SK-N-SH (cell line): ENCODE data around the gene CHCHD1. TPM values are rescaled to one million over a fixed set of nuclear protein-coding genes. Genes with fewer than 3 reads are reported as not detected.

ENCODE experiments used
- CTCF ChIA-PET: fragments of 300-600, 350-600 bp; formaldehyde crosslinking; extraction: SDS; loops from one replicate; lab custom pipeline; 2021; lab: Yijun Ruan, JAX
- POLR2A ChIA-PET: fragments of 350-600 bp; sonication (Branson Sonifier 250); formaldehyde crosslinking; extraction: SDS; loops from one replicate; lab custom pipeline; 2020; ENCODE audit warnings: antibody characterized with exemption, inconsistent platforms; lab: Yijun Ruan, JAX
- DNase-seq: peaks from one replicate; pipeline ENCODE4 v3.0.0; 2012
- H2AFZ ChIP-seq: fragments of 200-600 bp; sonication (generic); 2 replicates; pipeline ENCODE4 v1.8.1; 2016; ENCODE audit warnings: antibody characterized with exemption, mild to moderate bottlenecking, low read depth
- H3F3A ChIP-seq: fragments of 200-600 bp; sonication (generic); replicated peaks from 2 replicates; pipeline ENCODE3; 2016; ENCODE audit warnings: antibody characterized with exemption, mild to moderate bottlenecking; ENCODE audit not compliant: insufficient read depth
- H3K27ac ChIP-seq, 2 experiments: fragments of 200-500 bp in 1 of 2; fragments of 200-600 bp in 1 of 2; sonication (Bioruptor generic) in 1 of 2; sonication (generic), shearing (Covaris generic) in 1 of 2; 2 replicates each; pipeline versions ENCODE4 v1.5.1 to v1.6.1; 2014 to 2016; ENCODE audit warnings: low read depth in 2 of 2, inconsistent platforms in 1 of 2, low read length in 1 of 2, mild to moderate bottlenecking in 1 of 2, mixed read lengths in 1 of 2
- H3K27me3 ChIP-seq: fragments of 200-600 bp; sonication (generic), shearing (Covaris generic); 2 replicates; pipeline ENCODE4 v1.6.1; 2016; ENCODE audit warnings: mixed run types; ENCODE audit not compliant: insufficient read depth
- H3K36me3 ChIP-seq, 2 experiments: fragments of 200-500 bp in 1 of 2; fragments of 200-600 bp in 1 of 2; sonication (Bioruptor generic) in 1 of 2; sonication (generic) in 1 of 2; replicated peaks in 1 of 2; 2 replicates each; pipeline versions ENCODE3 to v1.5.1; 2014 to 2016; ENCODE audit warnings: low read length in 1 of 2, mild to moderate bottlenecking in 1 of 2; ENCODE audit not compliant: insufficient read depth in 2 of 2, control insufficient read depth in 1 of 2
- H3K4me1 ChIP-seq, 2 experiments: fragments of 200-500 bp in 1 of 2; fragments of 200-600 bp in 1 of 2; sonication (Bioruptor generic) in 1 of 2; sonication (generic), shearing (Covaris generic) in 1 of 2; 2 replicates each; pipeline versions ENCODE4 v1.5.1 to v1.6.1; 2014 to 2016; ENCODE audit warnings: low read depth in 1 of 2, low read length in 1 of 2, mixed run types in 1 of 2; ENCODE audit not compliant: insufficient read depth in 2 of 2, control insufficient read depth in 1 of 2
- H3K4me2 ChIP-seq: fragments of 200-600 bp; sonication (generic), shearing (Covaris generic); 2 replicates; pipeline ENCODE4 v1.6.1; 2017; ENCODE audit warnings: mixed run types
- H3K4me3 ChIP-seq, 2 experiments: fragments of 200-500 bp in 1 of 2; fragments of 200-600 bp in 1 of 2; sonication (Bioruptor generic) in 1 of 2; sonication (generic), shearing (Covaris generic) in 1 of 2; 2 replicates each; pipeline versions ENCODE4 v1.5.1 to v1.8.1; 2014 to 2016; ENCODE audit warnings: low read depth in 2 of 2, inconsistent platforms in 1 of 2, low read length in 1 of 2, mild to moderate bottlenecking in 1 of 2, mixed read lengths in 1 of 2, moderate library complexity in 1 of 2
- H3K79me2 ChIP-seq: fragments of 200-600 bp; sonication (generic); 2 replicates; pipeline ENCODE4 v1.8.1; 2017; ENCODE audit warnings: mild to moderate bottlenecking; ENCODE audit not compliant: insufficient read depth
- H3K9ac ChIP-seq: fragments of 200-600 bp; sonication (generic); 2 replicates; pipeline ENCODE4 v1.6.1; 2017; ENCODE audit warnings: mixed run types
- H3K9me2 ChIP-seq: fragments of 200-600 bp; sonication (generic); 2 replicates; pipeline ENCODE4 v1.6.1; 2017; ENCODE audit warnings: mixed run types
- H3K9me3 ChIP-seq: fragments of 200-600 bp; sonication (generic); 2 replicates; pipeline ENCODE4 v1.6.1; 2017; ENCODE audit warnings: mixed run types, mild to moderate bottlenecking, moderate library complexity
- H4K20me1 ChIP-seq: fragments of 200-600 bp; sonication (generic); 2 replicates; pipeline ENCODE4 v1.6.1; 2017; ENCODE audit warnings: mild to moderate bottlenecking, mixed run types; ENCODE audit not compliant: insufficient read depth
- CHD2 ChIP-seq: fragments of 150-350 bp; IDR thresholded peaks from 2 replicates; pipeline ENCODE4 v1.6.1; 2018; ENCODE audit warnings: low read length; ENCODE audit not compliant: partially characterized antibody
- EP300 ChIP-seq, 2 experiments: IDR thresholded peaks; 2 replicates each; pipeline versions ENCODE4 v1.4.0 to v1.6.1; 2012; ENCODE audit warnings: borderline replicate concordance in 1 of 2, low read depth in 1 of 2, low read length in 1 of 2
- EZH2phosphoT487 ChIP-seq: fragments of 200-600 bp; sonication (generic); IDR thresholded peaks from 2 replicates; pipeline ENCODE4 v1.6.1; 2017; ENCODE audit warnings: low read depth, mixed run types, mild to moderate bottlenecking, antibody characterized with exemption, moderate library complexity, borderline replicate concordance
- FOXJ3 ChIP-seq: sonication (generic); formaldehyde crosslinking; IDR thresholded peaks from 2 replicates; pipeline ENCODE4 v1.5.1; 2020; ENCODE audit warnings: mild to moderate bottlenecking, missing genetic modification reagents
- FOXM1 ChIP-seq: IDR thresholded peaks from 2 replicates; pipeline ENCODE4 v1.4.0; 2012; ENCODE audit warnings: low read depth, mild to moderate bottlenecking
- JUND ChIP-seq: IDR thresholded peaks from 2 replicates; pipeline ENCODE4 v1.4.0; 2012
- MEF2A ChIP-seq: IDR thresholded peaks from 2 replicates; pipeline ENCODE4 v1.4.0; 2012; ENCODE audit warnings: low read depth, borderline replicate concordance
- MXI1 ChIP-seq: IDR thresholded peaks from 2 replicates; pipeline ENCODE4 v1.6.1; 2012; ENCODE audit warnings: mild to moderate bottlenecking, low read depth, low read length, improper control_type of control experiment
- NRF1 ChIP-seq: IDR thresholded peaks from 2 replicates; pipeline ENCODE4 v1.6.1; 2012; ENCODE audit warnings: low read depth, mild to moderate bottlenecking, low read length
- POLR2AphosphoS5 ChIP-seq: IDR thresholded peaks from 2 replicates; pipeline ENCODE4 v1.6.1; 2012; ENCODE audit warnings: low read depth, low read length
- RAD21 ChIP-seq: IDR thresholded peaks from 2 replicates; pipeline ENCODE4 v1.6.1; 2012; ENCODE audit warnings: mild to moderate bottlenecking, low read length
- RCOR1 ChIP-seq: fragments of 150-350 bp; IDR thresholded peaks from 2 replicates; pipeline ENCODE4 v1.6.1; 2017; ENCODE audit warnings: antibody characterized with exemption, low read length
- RXRA ChIP-seq: IDR thresholded peaks from 2 replicates; pipeline ENCODE4 v1.4.0; 2012; ENCODE audit warnings: low read depth, mild to moderate bottlenecking, borderline replicate concordance
- SIN3A ChIP-seq: IDR thresholded peaks from 2 replicates; pipeline ENCODE4 v1.6.1; 2012; ENCODE audit warnings: low read depth, mild to moderate bottlenecking, low read length, moderate library complexity, borderline replicate concordance
- SMC3 ChIP-seq: IDR thresholded peaks from 2 replicates; pipeline ENCODE4 v1.6.1; 2012; ENCODE audit warnings: low read depth, low read length, improper control_type of control experiment
- TCF12 ChIP-seq: IDR thresholded peaks from 2 replicates; pipeline ENCODE4 v1.4.0; 2012
- TEAD4 ChIP-seq: IDR thresholded peaks from 2 replicates; pipeline ENCODE4 v1.4.0; 2012; ENCODE audit warnings: mild to moderate bottlenecking, borderline replicate concordance; ENCODE audit not compliant: insufficient read depth
- YY1 ChIP-seq: IDR thresholded peaks from 2 replicates; pipeline ENCODE4 v1.4.0; 2012; ENCODE audit warnings: low read depth, mild to moderate bottlenecking
- WGBS: methylation state at CpG from one replicate; pipeline ENCODE4 v1.1.6; 2017; ENCODE audit warnings: low lambda C conversion rate; 5-methylcytosine and 5-hydroxymethylcytosine counted together
- polyA plus RNA-seq, 3 experiments: library from polyadenylated mRNA; depleted of rRNA; stranded (reverse); fragments of >200 nt; gene quantifications; 2 replicates each; pipeline ENCODE4 v1.2.3, GENCODE V29; 2012
- TF ChIP-seq, protein P1 (sequence below): fragments of 150-350 bp; IDR thresholded peaks from 2 replicates; pipeline ENCODE4 v1.6.1; 2016; ENCODE audit warnings: mild to moderate bottlenecking, low read depth, low read length
- TF ChIP-seq, protein P2 (sequence below): IDR thresholded peaks from 2 replicates; pipeline ENCODE4 v1.6.1; 2012; ENCODE audit warnings: mild to moderate bottlenecking, low read depth, low read length, moderate library complexity
- TF ChIP-seq, protein P3 (sequence below): fragments of 150-350 bp; IDR thresholded peaks from 2 replicates; pipeline ENCODE4 v1.6.1; 2017; ENCODE audit warnings: antibody characterized with exemption, low read length, low read depth, borderline replicate concordance
- TF ChIP-seq, protein P4 (sequence below): IDR thresholded peaks from 2 replicates; pipeline ENCODE4 v1.4.0; 2012; ENCODE audit warnings: low read depth, borderline replicate concordance
- TF ChIP-seq, protein P5 (sequence below): IDR thresholded peaks from 2 replicates; pipeline ENCODE4 v1.4.0; 2012; ENCODE audit warnings: low read depth, borderline replicate concordance

CHCHD1 gene
- polyA plus RNA-seq (2012; rRNA removed), result 57.8 and 60.9 TPM in 2 replicates
- 71.7 and 84.8 TPM in 2 replicates for polyA plus RNA-seq (2012; cell fraction: cytosol; rRNA removed)
- polyA plus RNA-seq (2012; cell fraction: nucleus; rRNA removed), result 22.1 and 30.6 TPM in 2 replicates

DNA sequence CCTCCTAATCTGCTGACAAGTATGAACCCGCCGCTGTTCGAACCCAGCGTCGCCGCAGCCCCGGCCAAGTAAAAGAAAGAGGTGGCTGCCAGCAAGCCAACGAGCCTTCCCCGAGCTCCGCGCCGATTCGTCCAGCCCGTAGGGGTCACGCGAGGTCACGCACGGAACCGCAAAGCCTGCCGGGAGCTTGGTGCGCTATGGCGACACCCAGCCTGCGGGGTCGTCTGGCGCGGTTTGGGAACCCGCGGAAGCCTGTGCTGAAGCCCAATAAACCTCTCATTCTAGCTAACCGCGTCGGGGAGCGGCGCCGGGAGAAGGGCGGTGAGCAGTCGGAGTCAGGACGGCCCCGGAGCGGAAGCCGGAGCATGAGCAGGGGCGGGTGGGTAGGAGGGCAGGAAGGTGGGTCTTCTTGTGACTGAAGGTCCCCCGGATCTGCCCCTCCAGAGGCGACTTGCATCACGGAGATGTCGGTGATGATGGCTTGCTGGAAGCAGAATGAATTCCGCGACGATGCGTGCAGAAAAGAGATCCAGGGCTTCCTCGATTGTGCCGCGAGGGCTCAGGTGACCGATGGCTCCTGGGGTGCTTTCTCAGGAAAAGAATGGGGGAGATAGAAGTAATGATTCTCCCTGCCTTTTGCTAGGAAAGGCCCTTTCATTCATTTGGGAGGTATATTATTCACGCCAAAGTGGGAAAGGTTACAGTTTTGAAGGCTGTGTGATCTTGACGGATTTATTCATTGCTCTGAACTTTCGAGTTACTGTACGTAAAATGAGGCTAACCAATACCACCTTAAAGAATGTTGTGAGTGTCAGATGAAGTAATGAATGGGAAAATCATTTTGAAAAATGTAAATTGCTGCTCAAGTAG lies at the start of gene CHCHD1:
CHCHD1 (plus strand) TSS at position 170 of the 870 bp plus-strand sequence; CDS start at position 198, 28 bp downstream.
- Histone ChIP-seq H3K4me2 (peak within 1 kb of the TSS; percentile 67), H3K27ac (peak within 1 kb of the TSS; percentile 69 to 88), H3K9me2 (no peaks in the 10 kb centered on the region), H4K20me1 (peaks cover 11% of the 10 kb centered on the region), H3K36me3 (peaks cover 7 to 21% of the 10 kb centered on the region in 2 experiments), H3K9ac (peak within 1 kb of the TSS; percentile 80), H2AFZ (0 out of 2 replicates have a peak within 1 kb of the TSS, but pooled peaks have one; percentile 44), H3K9me3 (no peaks in the 10 kb centered on the region), H3K27me3 (no peaks in the 10 kb centered on the region), H3K4me3 (peak within 1 kb of the TSS; percentile 63 to 81), H3F3A (peaks cover 9% of the 10 kb centered on the region), H3K79me2 (peaks cover 92% of the 10 kb centered on the region), H3K4me1 (peaks cover 0 to 17% of the 10 kb centered on the region in 2 experiments; a peak in 3 of 4 replicates)
- ChIA-PET POLR2A (interaction anchor here (0.7 to 1.7 kb wide), 3 partner anchors 10 to 39 kb away, joined by 3 to 25 read pairs (median 3); a partner anchor contains a TSS), CTCF (interaction anchor here (1.1 to 1.6 kb wide), 3 partner anchors 10 to 158 kb away, joined by 3 to 5 read pairs (median 3); a partner anchor contains a TSS)
- 2% methylated on average over 40 of the region's 57 CpGs for WGBS
- peak; percentile 91 for DNase-seq
- TF ChIP-seq YY1 (peak; percentile 91), TEAD4 (no peak), EZH2phosphoT487 (no peak), JUND (no peak), TCF12 (no peak), NRF1 (no peak), MEF2A (no peak), SIN3A (peak; percentile 88), RAD21 (no peak), POLR2AphosphoS5 (peak; percentile 93), EP300 (IDR thresholded peaks at IDR 0.05; ENCODE audit: borderline replicate concordance in 1 of 2, low read depth in 1 of 2, low read length in 1 of 2) (no peak), MXI1 (peak; percentile 88), RCOR1 (no peak), FOXM1 (no peak), CHD2 (peak; percentile 82), RXRA (peak; percentile 45; the same call in 1 of the 2 replicates), FOXJ3 (CRISPR knock-in tag) (no peak), SMC3 (no peak)
- TF ChIP-seq, protein P1, sequence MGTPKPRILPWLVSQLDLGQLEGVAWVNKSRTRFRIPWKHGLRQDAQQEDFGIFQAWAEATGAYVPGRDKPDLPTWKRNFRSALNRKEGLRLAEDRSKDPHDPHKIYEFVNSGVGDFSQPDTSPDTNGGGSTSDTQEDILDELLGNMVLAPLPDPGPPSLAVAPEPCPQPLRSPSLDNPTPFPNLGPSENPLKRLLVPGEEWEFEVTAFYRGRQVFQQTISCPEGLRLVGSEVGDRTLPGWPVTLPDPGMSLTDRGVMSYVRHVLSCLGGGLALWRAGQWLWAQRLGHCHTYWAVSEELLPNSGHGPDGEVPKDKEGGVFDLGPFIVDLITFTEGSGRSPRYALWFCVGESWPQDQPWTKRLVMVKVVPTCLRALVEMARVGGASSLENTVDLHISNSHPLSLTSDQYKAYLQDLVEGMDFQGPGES, result no peak
- TF ChIP-seq, protein P2, sequence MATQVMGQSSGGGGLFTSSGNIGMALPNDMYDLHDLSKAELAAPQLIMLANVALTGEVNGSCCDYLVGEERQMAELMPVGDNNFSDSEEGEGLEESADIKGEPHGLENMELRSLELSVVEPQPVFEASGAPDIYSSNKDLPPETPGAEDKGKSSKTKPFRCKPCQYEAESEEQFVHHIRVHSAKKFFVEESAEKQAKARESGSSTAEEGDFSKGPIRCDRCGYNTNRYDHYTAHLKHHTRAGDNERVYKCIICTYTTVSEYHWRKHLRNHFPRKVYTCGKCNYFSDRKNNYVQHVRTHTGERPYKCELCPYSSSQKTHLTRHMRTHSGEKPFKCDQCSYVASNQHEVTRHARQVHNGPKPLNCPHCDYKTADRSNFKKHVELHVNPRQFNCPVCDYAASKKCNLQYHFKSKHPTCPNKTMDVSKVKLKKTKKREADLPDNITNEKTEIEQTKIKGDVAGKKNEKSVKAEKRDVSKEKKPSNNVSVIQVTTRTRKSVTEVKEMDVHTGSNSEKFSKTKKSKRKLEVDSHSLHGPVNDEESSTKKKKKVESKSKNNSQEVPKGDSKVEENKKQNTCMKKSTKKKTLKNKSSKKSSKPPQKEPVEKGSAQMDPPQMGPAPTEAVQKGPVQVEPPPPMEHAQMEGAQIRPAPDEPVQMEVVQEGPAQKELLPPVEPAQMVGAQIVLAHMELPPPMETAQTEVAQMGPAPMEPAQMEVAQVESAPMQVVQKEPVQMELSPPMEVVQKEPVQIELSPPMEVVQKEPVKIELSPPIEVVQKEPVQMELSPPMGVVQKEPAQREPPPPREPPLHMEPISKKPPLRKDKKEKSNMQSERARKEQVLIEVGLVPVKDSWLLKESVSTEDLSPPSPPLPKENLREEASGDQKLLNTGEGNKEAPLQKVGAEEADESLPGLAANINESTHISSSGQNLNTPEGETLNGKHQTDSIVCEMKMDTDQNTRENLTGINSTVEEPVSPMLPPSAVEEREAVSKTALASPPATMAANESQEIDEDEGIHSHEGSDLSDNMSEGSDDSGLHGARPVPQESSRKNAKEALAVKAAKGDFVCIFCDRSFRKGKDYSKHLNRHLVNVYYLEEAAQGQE, result 0 out of 2 replicates have a peak, but pooled peaks have one; percentile 41
- TF ChIP-seq, protein P3, sequence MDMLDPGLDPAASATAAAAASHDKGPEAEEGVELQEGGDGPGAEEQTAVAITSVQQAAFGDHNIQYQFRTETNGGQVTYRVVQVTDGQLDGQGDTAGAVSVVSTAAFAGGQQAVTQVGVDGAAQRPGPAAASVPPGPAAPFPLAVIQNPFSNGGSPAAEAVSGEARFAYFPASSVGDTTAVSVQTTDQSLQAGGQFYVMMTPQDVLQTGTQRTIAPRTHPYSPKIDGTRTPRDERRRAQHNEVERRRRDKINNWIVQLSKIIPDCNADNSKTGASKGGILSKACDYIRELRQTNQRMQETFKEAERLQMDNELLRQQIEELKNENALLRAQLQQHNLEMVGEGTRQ, result no peak
- TF ChIP-seq, protein P4, sequence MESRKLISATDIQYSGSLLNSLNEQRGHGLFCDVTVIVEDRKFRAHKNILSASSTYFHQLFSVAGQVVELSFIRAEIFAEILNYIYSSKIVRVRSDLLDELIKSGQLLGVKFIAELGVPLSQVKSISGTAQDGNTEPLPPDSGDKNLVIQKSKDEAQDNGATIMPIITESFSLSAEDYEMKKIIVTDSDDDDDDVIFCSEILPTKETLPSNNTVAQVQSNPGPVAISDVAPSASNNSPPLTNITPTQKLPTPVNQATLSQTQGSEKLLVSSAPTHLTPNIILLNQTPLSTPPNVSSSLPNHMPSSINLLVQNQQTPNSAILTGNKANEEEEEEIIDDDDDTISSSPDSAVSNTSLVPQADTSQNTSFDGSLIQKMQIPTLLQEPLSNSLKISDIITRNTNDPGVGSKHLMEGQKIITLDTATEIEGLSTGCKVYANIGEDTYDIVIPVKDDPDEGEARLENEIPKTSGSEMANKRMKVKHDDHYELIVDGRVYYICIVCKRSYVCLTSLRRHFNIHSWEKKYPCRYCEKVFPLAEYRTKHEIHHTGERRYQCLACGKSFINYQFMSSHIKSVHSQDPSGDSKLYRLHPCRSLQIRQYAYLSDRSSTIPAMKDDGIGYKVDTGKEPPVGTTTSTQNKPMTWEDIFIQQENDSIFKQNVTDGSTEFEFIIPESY, result no peak
- TF ChIP-seq, protein P5, sequence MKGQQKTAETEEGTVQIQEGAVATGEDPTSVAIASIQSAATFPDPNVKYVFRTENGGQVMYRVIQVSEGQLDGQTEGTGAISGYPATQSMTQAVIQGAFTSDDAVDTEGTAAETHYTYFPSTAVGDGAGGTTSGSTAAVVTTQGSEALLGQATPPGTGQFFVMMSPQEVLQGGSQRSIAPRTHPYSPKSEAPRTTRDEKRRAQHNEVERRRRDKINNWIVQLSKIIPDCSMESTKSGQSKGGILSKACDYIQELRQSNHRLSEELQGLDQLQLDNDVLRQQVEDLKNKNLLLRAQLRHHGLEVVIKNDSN, result peak; percentile 60; the same call in 1 of the 2 replicates
